H1 (cell line): ENCODE measurements around the gene PKN1. TPM values are rescaled to one million over a fixed set of nuclear protein-coding genes. Genes with fewer than 3 reads are reported as not detected.

ENCODE experiments used
- CTCF ChIA-PET: fragments of 300-600 bp; sonication (Branson Sonifier 250); formaldehyde crosslinking; loops from one replicate; lab custom pipeline; 2021; ENCODE audit not compliant: partially characterized antibody; lab: Charles Lee
- POLR2A ChIA-PET: fragments of 300-600 bp; sonication (Branson Sonifier 250); formaldehyde crosslinking; loops from one replicate; lab custom pipeline; 2021; ENCODE audit warnings: inconsistent platforms; ENCODE audit not compliant: partially characterized antibody; lab: Charles Lee
- DNase-seq, 2 experiments: peaks; one replicate each; pipeline versions ENCODE4 v3.0.0 to v3.0.0-alpha.2; 2010 to 2022; ENCODE audit warnings: low spot score in 2 of 2, low read depth in 1 of 2, mixed read lengths in 1 of 2
- FAIRE-seq: peaks from 2 replicates; lab custom pipeline; 2011; peaks lifted over from hg19 to GRCh38; lab: Jason Lieb, UNC
- H2AFZ ChIP-seq: 2 replicates; pipeline ENCODE4 v1.8.1; 2012; ENCODE audit warnings: low read length, inconsistent platforms
- H2AK5ac ChIP-seq: 2 replicates; pipeline ENCODE4 v1.6.1; 2013; ENCODE audit warnings: low read depth, low read length
- H2BK120ac ChIP-seq: replicated peaks from 2 replicates; pipeline ENCODE3; 2013; ENCODE audit warnings: low read depth, low read length, inconsistent platforms
- H2BK12ac ChIP-seq: 2 replicates; pipeline ENCODE4 v1.6.1; 2013; ENCODE audit warnings: low read depth, low read length
- H2BK15ac ChIP-seq: 2 replicates; pipeline ENCODE4 v1.6.1; 2013; ENCODE audit warnings: low read length
- H2BK20ac ChIP-seq: 2 replicates; pipeline ENCODE4 v1.6.1; 2013; ENCODE audit warnings: low read length
- H2BK5ac ChIP-seq: 2 replicates; pipeline ENCODE4 v1.6.1; 2013; ENCODE audit warnings: low read depth, low read length
- H3K14ac ChIP-seq: 2 replicates; pipeline ENCODE4 v1.6.1; 2013; ENCODE audit warnings: inconsistent platforms; ENCODE audit not compliant: insufficient read length
- H3K18ac ChIP-seq: 2 replicates; pipeline ENCODE4 v1.6.1; 2013; ENCODE audit warnings: low read length; ENCODE audit errors: extremely low read depth
- H3K23ac ChIP-seq: 2 replicates; pipeline ENCODE4 v1.6.1; 2013; ENCODE audit warnings: inconsistent platforms; ENCODE audit not compliant: insufficient read length
- H3K23me2 ChIP-seq: 2 replicates; pipeline ENCODE4 v1.6.1; 2013; ENCODE audit warnings: low read depth, low read length
- H3K27ac ChIP-seq: 2 replicates; pipeline ENCODE4 v1.6.1; 2011; ENCODE audit warnings: low read depth, low read length, inconsistent platforms
- H3K27me3 ChIP-seq, 4 experiments: replicated peaks in 1 of 4; 1 replicate in 1 of 4; 2 replicates in 3 of 4; pipeline versions ENCODE4 v1.6.1 to v1.8.1; 2011 to 2013; ENCODE audit warnings: low read length in 3 of 4, mild to moderate bottlenecking in 3 of 4, inconsistent platforms in 2 of 4, mixed read lengths in 2 of 4, moderate library complexity in 1 of 4; ENCODE audit not compliant: control insufficient read depth in 3 of 4, insufficient read depth in 3 of 4; ENCODE audit errors: extremely low read depth in 1 of 4
- H3K36me3 ChIP-seq, 4 experiments: 2 replicates each; pipeline versions ENCODE4 v1.6.1 to v1.8.1; 2011 to 2013; ENCODE audit warnings: mild to moderate bottlenecking in 4 of 4, low read length in 3 of 4, moderate library complexity in 2 of 4, control low read depth in 1 of 4, inconsistent platforms in 1 of 4; ENCODE audit not compliant: insufficient read depth in 4 of 4, control insufficient read depth in 2 of 4
- H3K4ac ChIP-seq: replicated peaks from 2 replicates; pipeline ENCODE3; 2013; ENCODE audit warnings: low read length, low read depth, mixed read lengths, inconsistent platforms; ENCODE audit not compliant: insufficient read length
- H3K4me1 ChIP-seq, 4 experiments: replicated peaks in 1 of 4; 1 replicate in 1 of 4; 2 replicates in 3 of 4; pipeline versions ENCODE4 v1.6.1 to v1.8.1; 2011 to 2013; ENCODE audit warnings: low read length in 3 of 4, inconsistent platforms in 2 of 4, mixed read lengths in 1 of 4; ENCODE audit not compliant: insufficient read depth in 4 of 4, control insufficient read depth in 3 of 4
- H3K4me2 ChIP-seq, 2 experiments: 2 replicates each; pipeline versions ENCODE4 v1.6.1 to v1.8.1; 2011 to 2013; ENCODE audit warnings: low read depth in 2 of 2, low read length in 2 of 2, control low read depth in 1 of 2, inconsistent platforms in 1 of 2, mild to moderate bottlenecking in 1 of 2; ENCODE audit not compliant: insufficient read depth in 1 of 2
- H3K4me3 ChIP-seq, 4 experiments: fragments of 200-600, 300-600 bp in 1 of 4; sonication (generic), shearing (Covaris generic), sonication (Bioruptor Twin) in 1 of 4; 2 replicates each; pipeline versions ENCODE4 v1.5.1 to v1.8.1; 2011 to 2016; ENCODE audit warnings: low read length in 4 of 4, low read depth in 3 of 4, control low read depth in 2 of 4, inconsistent platforms in 2 of 4, mild to moderate bottlenecking in 2 of 4, mixed read lengths in 1 of 4, moderate library complexity in 1 of 4; ENCODE audit not compliant: insufficient read depth in 2 of 4; ENCODE audit errors: extremely low read depth in 1 of 4
- H3K56ac ChIP-seq: replicated peaks from 2 replicates; pipeline ENCODE3; 2013; ENCODE audit warnings: low read depth, mild to moderate bottlenecking, mixed read lengths, low read length, inconsistent platforms; ENCODE audit not compliant: insufficient read length
- H3K79me1 ChIP-seq: 2 replicates; pipeline ENCODE4 v1.6.1; 2013; ENCODE audit warnings: low read depth, low read length, control low read depth
- H3K79me2 ChIP-seq, 2 experiments: 2 replicates each; pipeline versions ENCODE4 v1.6.1 to v1.8.1; 2012 to 2013; ENCODE audit warnings: low read length in 2 of 2, mild to moderate bottlenecking in 2 of 2, inconsistent platforms in 1 of 2; ENCODE audit not compliant: insufficient read depth in 2 of 2, control insufficient read depth in 1 of 2
- H3K9ac ChIP-seq, 4 experiments: replicated peaks in 1 of 4; 1 replicate in 1 of 4; 2 replicates in 3 of 4; pipeline versions ENCODE4 v1.6.1 to v1.8.1; 2011 to 2013; ENCODE audit warnings: low read depth in 3 of 4, low read length in 3 of 4, control low read depth in 2 of 4, mild to moderate bottlenecking in 2 of 4, moderate library complexity in 2 of 4, inconsistent platforms in 1 of 4; ENCODE audit errors: extremely low read depth in 1 of 4
- H3K9me3 ChIP-seq, 2 experiments: 2 replicates each; pipeline versions ENCODE4 v1.6.1 to v1.8.1; 2012 to 2013; ENCODE audit warnings: mild to moderate bottlenecking in 2 of 2, moderate library complexity in 2 of 2, control low read depth in 1 of 2, inconsistent platforms in 1 of 2, low read depth in 1 of 2, low read length in 1 of 2, mixed read lengths in 1 of 2; ENCODE audit not compliant: insufficient read depth in 2 of 2
- H4K20me1 ChIP-seq, 2 experiments: replicated peaks in 1 of 2; 2 replicates each; pipeline versions ENCODE3 to v1.8.1; 2011 to 2013; ENCODE audit warnings: inconsistent platforms in 2 of 2, low read length in 2 of 2, mild to moderate bottlenecking in 1 of 2; ENCODE audit not compliant: insufficient read depth in 2 of 2, control insufficient read depth in 1 of 2
- H4K5ac ChIP-seq: 2 replicates; pipeline ENCODE4 v1.6.1; 2013; ENCODE audit warnings: low read length, low read depth, mixed read lengths, inconsistent platforms; ENCODE audit not compliant: insufficient read length
- H4K8ac ChIP-seq: 2 replicates; pipeline ENCODE4 v1.8.0; 2013; ENCODE audit warnings: mild to moderate bottlenecking, moderate library complexity, low read length, inconsistent platforms; ENCODE audit not compliant: insufficient read depth; ENCODE audit errors: extremely low read depth
- H4K91ac ChIP-seq: replicated peaks from 2 replicates; pipeline ENCODE3; 2013; ENCODE audit warnings: low read length, mixed read lengths, inconsistent platforms; ENCODE audit not compliant: insufficient read length
- CBX5 ChIP-seq: fragments of 300-800, 300-1000 bp; sonication (generic); IDR thresholded peaks from 2 replicates; pipeline ENCODE4 v1.7.1; 2016; ENCODE audit warnings: antibody characterized with exemption, low read length, low read depth
- RXRA ChIP-seq: IDR thresholded peaks from 2 replicates; pipeline ENCODE4 v1.6.1; 2011; ENCODE audit warnings: low read depth, mild to moderate bottlenecking, low read length, moderate library complexity; ENCODE audit not compliant: insufficient read depth
- WGBS, 2 experiments: shearing (Covaris generic) in 1 of 2; methylation state at CpG; one replicate each; pipeline versions ENCODE4 v1.1.6 to v1.1.7; 2013 to 2015; ENCODE audit warnings: low lambda C conversion rate in 2 of 2, mixed read lengths in 2 of 2, inconsistent platforms in 1 of 2, low coverage in 1 of 2, missing lambda C conversion rate in 1 of 2; ENCODE audit not compliant: insufficient replicate concordance in 2 of 2, insufficient coverage in 1 of 2, insufficient read length in 1 of 2; ENCODE audit errors: extremely low coverage in 1 of 2, missing lambda C conversion rate in 1 of 2; 5-methylcytosine and 5-hydroxymethylcytosine counted together
- polyA plus RNA-seq, 7 experiments: library from polyadenylated mRNA; depleted of rRNA in 3 of 7; stranded (reverse) in 5 of 7; unstranded in 2 of 7; fragments of >200 nt in 5 of 7; fragments of 200-250 nt in 2 of 7; gene quantifications; 1 replicate in 5 of 7; 2 replicates in 1 of 7; 4 replicates in 1 of 7; pipeline versions ENCODE4 v1.2.1 to v1.2.3, GENCODE V29; 2011 to 2013; ENCODE audit warnings: missing spikeins in 2 of 7, mixed read lengths in 2 of 7
- total RNA-seq: library from RNA; stranded (reverse); fragmentation: NEBNext Ultra II Directional; extraction: Animal tissue kit (Norgen Biotek cat#: 25700); gene quantifications from 2 replicates; pipeline ENCODE4 v1.2.1, GENCODE V29; 2021

Gene PKN1
- total and polyA plus RNA-seq, 2 of the 8 experiments (the other 6 are each of a cell fraction or from before 2014, with no cell fraction given): 65.2 to 162 TPM

DNA sequence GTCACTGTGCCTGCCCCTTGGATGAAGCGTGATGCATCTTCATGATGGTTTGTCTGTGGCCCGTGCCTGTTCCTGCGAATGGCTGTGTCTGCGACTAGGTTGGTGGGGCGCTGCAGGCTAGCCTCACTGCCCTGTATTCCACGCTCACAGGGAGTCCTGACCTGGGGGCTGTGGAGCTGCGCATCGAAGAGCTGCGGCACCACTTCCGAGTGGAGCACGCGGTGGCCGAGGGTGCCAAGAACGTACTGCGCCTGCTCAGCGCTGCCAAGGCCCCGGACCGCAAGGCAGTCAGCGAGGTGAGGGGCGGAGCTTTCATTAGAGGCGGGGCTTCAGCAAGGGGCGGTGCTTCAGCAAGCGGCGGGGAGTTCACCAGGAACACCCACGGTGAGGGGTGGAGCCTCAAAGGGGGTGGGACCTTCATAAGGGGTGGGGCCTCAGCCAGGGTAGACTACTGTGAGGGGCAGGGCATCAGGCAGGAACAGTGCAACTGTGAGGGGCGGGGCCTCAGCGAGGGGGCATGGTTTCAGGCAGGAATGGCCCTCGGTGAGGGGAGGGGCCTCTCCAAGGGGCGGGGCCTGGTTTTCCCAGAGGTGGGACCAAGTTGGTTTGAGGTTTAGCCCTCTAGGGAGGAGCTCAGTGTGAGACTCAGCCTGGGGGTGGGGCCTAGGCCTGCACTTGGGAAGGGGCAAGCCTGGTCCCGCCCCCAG is 17.2 kb downstream of the PKN1 start:
- Histone ChIP-seq H3K23me2 (no peaks in the 10 kb centered on the region; the same call in 1 of the 2 replicates), H3K4me3 (no peak overlapping the region), H2BK120ac (no peak overlapping the region), H3K27ac (no peak overlapping the region), H2BK15ac (no peak overlapping the region), H3K4ac (no peak overlapping the region), H3K56ac (no peak overlapping the region), H3K4me1 (peaks cover 0 to 4% (median 0%) of the 10 kb centered on the region in 4 experiments; a peak in 1 of 7 replicates), H3K4me2 (no peak overlapping the region), H4K20me1 (peaks cover 6 to 7% of the 10 kb centered on the region in 2 experiments), H3K14ac (no peak overlapping the region), H3K36me3 (peaks cover 10 to 46% (median 27%) of the 10 kb centered on the region in 4 experiments; a peak in 6 of 8 replicates), H3K27me3 (no peaks in the 10 kb centered on the region), H2AK5ac (peak overlapping the region; percentile 26; the same call in 1 of the 2 replicates), H4K91ac (no peak overlapping the region), H3K79me1 (peaks cover 2% of the 10 kb centered on the region; the same call in 1 of the 2 replicates), H2BK20ac (0 out of 2 replicates have a peak overlapping the region, but pooled peaks have one; percentile 13), H2BK5ac (peak overlapping the region; percentile 52; the same call in 1 of the 2 replicates), H2AFZ (no peak overlapping the region), H4K8ac (no peak overlapping the region), H3K23ac (no peak overlapping the region), H3K18ac (no peak overlapping the region; the same call in 1 of the 2 replicates), H3K9me3 (no peaks in the 10 kb centered on the region), H3K9ac (no peak overlapping the region), H3K79me2 (no peaks in the 10 kb centered on the region), H2BK12ac (peak overlapping the region; percentile 1; the same call in 1 of the 2 replicates), H4K5ac (no peak overlapping the region)
- ChIA-PET CTCF (interaction anchor here (0.6 to 2.8 kb wide), 5 partner anchors 16 to 30 kb away, joined by 3 to 20 read pairs (median 5); partner anchors contain the start of genes PKN1 and PTGER1), POLR2A (interaction anchor here (0.6 to 2.7 kb wide), 10 partner anchors 11 to 76 kb away, joined by 3 to 10 read pairs (median 4); partner anchors contain the start of gene PTGER1)
- DNase-seq: peak; percentile 94 to 99
- TF ChIP-seq CBX5: no peak
- no peak for TF ChIP-seq RXRA
- FAIRE-seq: no peak
- WGBS, 2 experiments: 76% methylated on average over 25 of the region's 30 CpGs; no CpG with 5 or more reads in 1 of the 2 experiments
